ENCODE data around the gene GAN. TPM values are rescaled to one million over a fixed set of nuclear protein-coding genes. Genes with fewer than 3 reads are reported as not detected.

GAN gene
- total RNA-seq, 1 experiment from 2014 or later, result 22.5 TPM

DNA sequence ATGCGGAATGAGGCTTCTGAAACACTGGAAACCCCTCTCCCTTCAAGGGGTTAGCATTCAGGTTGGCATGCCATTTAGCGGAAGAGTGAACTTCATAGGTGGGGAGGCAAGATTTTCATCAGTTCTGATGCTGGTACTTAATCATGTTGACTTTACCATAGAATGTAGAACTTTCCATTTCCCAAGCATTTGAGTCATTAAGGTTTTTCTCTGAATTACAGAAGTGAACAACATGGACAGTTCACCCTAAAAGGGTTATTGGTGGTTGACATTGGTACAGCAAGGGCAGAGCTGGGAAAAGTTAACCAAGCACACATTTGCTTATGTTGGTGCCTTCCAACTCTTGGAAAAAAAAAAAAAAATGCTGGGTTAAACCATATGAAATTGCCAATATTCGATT, 39.1 kb downstream of the GAN start:
- no peak overlapping the region for H3K9ac ChIP-seq (ENCODE audit: low read length)
- H3K4me1 ChIP-seq (ENCODE audit: control insufficient read depth in 1 of 2, insufficient read depth in 2 of 2, low read length in 2 of 2), result no peaks in the 10 kb centered on the region
- no peaks in the 10 kb centered on the region for H3K9me2 ChIP-seq (ENCODE audit: insufficient read depth)
- RAD21 ChIA-PET (ENCODE audit: low non-redundant PET in 1 of 2, low total read pairs in 2 of 2, uncharacterized antibody in 2 of 2, unreplicated experiment in 2 of 2), result no interaction called here
- H3K27me3 ChIP-seq (ENCODE audit: insufficient read depth, low read length), result no peaks in the 10 kb centered on the region
- no peak overlapping the region for H2AFZ ChIP-seq (ENCODE audit: low read depth, low read length, poor library complexity, severe bottlenecking)
- H3K27ac ChIP-seq (ENCODE audit: low read depth, low read length), result no peak overlapping the region
- CTCF ChIA-PET, result no interaction called here
- no peak for DNase-seq (ENCODE audit: low read depth, low spot score)
- H3K36me3 ChIP-seq (ENCODE audit: control insufficient read depth in 1 of 2, insufficient read depth in 2 of 2, low read length in 2 of 2), result peaks cover 5 to 9% of the 10 kb centered on the region in 2 experiments; a peak in 3 of 4 replicates
- H3K79me2 ChIP-seq (ENCODE audit: insufficient read depth, low read length), result peaks cover 11% of the 10 kb centered on the region; the same call in 1 of the 2 replicates
- POLR2A ChIA-PET, result no interaction called here
- no TSS peak for BruUV-seq (replicated peaks)
- H3K4me3 ChIP-seq (replicated peaks in 1 of 2; ENCODE audit: low read depth in 1 of 2, low read length in 2 of 2), result no peak overlapping the region
- intact Hi-C loops (cut with micrococcal nuclease), result no loop called here
- TF ChIP-seq ZNF274 (IDR thresholded peaks at IDR 0.05; ENCODE audit: low read depth, low read length), result no peak
- TF ChIP-seq, protein P1, sequence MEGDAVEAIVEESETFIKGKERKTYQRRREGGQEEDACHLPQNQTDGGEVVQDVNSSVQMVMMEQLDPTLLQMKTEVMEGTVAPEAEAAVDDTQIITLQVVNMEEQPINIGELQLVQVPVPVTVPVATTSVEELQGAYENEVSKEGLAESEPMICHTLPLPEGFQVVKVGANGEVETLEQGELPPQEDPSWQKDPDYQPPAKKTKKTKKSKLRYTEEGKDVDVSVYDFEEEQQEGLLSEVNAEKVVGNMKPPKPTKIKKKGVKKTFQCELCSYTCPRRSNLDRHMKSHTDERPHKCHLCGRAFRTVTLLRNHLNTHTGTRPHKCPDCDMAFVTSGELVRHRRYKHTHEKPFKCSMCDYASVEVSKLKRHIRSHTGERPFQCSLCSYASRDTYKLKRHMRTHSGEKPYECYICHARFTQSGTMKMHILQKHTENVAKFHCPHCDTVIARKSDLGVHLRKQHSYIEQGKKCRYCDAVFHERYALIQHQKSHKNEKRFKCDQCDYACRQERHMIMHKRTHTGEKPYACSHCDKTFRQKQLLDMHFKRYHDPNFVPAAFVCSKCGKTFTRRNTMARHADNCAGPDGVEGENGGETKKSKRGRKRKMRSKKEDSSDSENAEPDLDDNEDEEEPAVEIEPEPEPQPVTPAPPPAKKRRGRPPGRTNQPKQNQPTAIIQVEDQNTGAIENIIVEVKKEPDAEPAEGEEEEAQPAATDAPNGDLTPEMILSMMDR (IDR thresholded peaks at IDR 0.05 in 2 of 3, conservative IDR thresholded peaks at IDR 0.05 in 1 of 3; ENCODE audit: borderline replicate concordance in 1 of 3, insufficient read depth in 1 of 3, low read depth in 2 of 3, low read length in 2 of 3), result no peak
- no peak for TF ChIP-seq MAX (IDR thresholded peaks at IDR 0.05)
- no peak for TF ChIP-seq POLR2A (IDR thresholded peaks at IDR 0.05; ENCODE audit: borderline replicate concordance, extremely low read depth, insufficient read depth, insufficient read length)
- TF ChIP-seq EGR1 (IDR thresholded peaks at IDR 0.05; ENCODE audit: low read depth), result no peak
- TF ChIP-seq SRF (IDR thresholded peaks at IDR 0.05; ENCODE audit: low read depth), result no peak
- TF ChIP-seq FOSL1 (IDR thresholded peaks at IDR 0.05; ENCODE audit: low read depth), result no peak
- H4K20me1 ChIP-seq (ENCODE audit: insufficient read depth), result no peaks in the 10 kb centered on the region
- no peaks in the 10 kb centered on the region for H3K9me3 ChIP-seq (ENCODE audit: control insufficient read depth in 1 of 2, insufficient read depth in 1 of 2, low read depth in 1 of 2, low read length in 2 of 2)
- ATAC-seq, result no peak
- H3K4me2 ChIP-seq (ENCODE audit: low read length), result no peak overlapping the region

DNA sequence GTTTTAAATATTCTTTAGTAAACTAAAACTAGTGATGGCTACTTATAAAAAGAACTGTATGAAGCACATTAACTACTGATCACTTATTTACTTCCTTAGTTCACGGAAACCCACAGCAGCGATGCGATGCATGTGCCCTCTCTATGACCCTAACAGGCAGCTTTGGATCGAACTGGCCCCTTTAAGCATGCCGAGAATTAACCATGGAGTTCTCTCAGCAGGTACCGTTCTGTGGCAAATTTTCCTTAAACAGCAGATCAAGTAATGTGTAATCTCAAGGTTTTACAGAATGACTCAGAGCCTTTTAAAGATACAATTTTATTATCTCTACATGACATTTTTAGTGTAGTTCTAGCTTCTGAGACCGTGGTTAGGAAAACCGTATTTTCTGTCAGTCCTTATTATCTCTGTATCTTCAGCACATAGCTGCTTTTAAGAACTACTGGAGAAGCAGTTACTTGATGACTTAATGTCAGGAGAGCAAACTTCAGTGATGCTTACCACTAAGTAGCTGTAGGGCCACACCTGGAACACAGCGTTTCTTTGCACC, 43.0 kb downstream of the GAN start:
- Histone ChIP-seq H3K4me1 (ENCODE audit: control insufficient read depth in 1 of 2, insufficient read depth in 2 of 2, low read length in 2 of 2) (no peaks in the 10 kb centered on the region), H3K79me2 (ENCODE audit: insufficient read depth, low read length) (no peaks in the 10 kb centered on the region), H3K4me2 (ENCODE audit: low read length) (no peak overlapping the region), H3K36me3 (ENCODE audit: control insufficient read depth in 1 of 2, insufficient read depth in 2 of 2, low read length in 2 of 2) (peaks cover 10 to 15% of the 10 kb centered on the region in 2 experiments; a peak in 3 of 4 replicates), H4K20me1 (ENCODE audit: insufficient read depth) (no peaks in the 10 kb centered on the region), H3K9me3 (ENCODE audit: control insufficient read depth in 1 of 2, insufficient read depth in 1 of 2, low read depth in 1 of 2, low read length in 2 of 2) (no peaks in the 10 kb centered on the region), H3K9ac (ENCODE audit: low read length) (no peak overlapping the region), H2AFZ (ENCODE audit: low read depth, low read length, poor library complexity, severe bottlenecking) (no peak overlapping the region), H3K27ac (ENCODE audit: low read depth, low read length) (no peak overlapping the region), H3K4me3 (replicated peaks in 1 of 2; ENCODE audit: low read depth in 1 of 2, low read length in 2 of 2) (no peak overlapping the region), H3K9me2 (ENCODE audit: insufficient read depth) (no peaks in the 10 kb centered on the region), H3K27me3 (ENCODE audit: insufficient read depth, low read length) (no peaks in the 10 kb centered on the region)
- TF ChIP-seq ZFX (IDR thresholded peaks at IDR 0.05) (no peak), RAD21 (IDR thresholded peaks at IDR 0.05; ENCODE audit: low read depth) (no peak), FOSL1 (IDR thresholded peaks at IDR 0.05; ENCODE audit: low read depth) (no peak), SRF (IDR thresholded peaks at IDR 0.05; ENCODE audit: low read depth) (no peak), EZH2phosphoT487 (IDR thresholded peaks at IDR 0.05; ENCODE audit: borderline replicate concordance) (no peak), ZNF274 (IDR thresholded peaks at IDR 0.05; ENCODE audit: low read depth, low read length) (no peak), SP1 (IDR thresholded peaks at IDR 0.05; ENCODE audit: low read depth) (no peak)
- TF ChIP-seq, protein P2, sequence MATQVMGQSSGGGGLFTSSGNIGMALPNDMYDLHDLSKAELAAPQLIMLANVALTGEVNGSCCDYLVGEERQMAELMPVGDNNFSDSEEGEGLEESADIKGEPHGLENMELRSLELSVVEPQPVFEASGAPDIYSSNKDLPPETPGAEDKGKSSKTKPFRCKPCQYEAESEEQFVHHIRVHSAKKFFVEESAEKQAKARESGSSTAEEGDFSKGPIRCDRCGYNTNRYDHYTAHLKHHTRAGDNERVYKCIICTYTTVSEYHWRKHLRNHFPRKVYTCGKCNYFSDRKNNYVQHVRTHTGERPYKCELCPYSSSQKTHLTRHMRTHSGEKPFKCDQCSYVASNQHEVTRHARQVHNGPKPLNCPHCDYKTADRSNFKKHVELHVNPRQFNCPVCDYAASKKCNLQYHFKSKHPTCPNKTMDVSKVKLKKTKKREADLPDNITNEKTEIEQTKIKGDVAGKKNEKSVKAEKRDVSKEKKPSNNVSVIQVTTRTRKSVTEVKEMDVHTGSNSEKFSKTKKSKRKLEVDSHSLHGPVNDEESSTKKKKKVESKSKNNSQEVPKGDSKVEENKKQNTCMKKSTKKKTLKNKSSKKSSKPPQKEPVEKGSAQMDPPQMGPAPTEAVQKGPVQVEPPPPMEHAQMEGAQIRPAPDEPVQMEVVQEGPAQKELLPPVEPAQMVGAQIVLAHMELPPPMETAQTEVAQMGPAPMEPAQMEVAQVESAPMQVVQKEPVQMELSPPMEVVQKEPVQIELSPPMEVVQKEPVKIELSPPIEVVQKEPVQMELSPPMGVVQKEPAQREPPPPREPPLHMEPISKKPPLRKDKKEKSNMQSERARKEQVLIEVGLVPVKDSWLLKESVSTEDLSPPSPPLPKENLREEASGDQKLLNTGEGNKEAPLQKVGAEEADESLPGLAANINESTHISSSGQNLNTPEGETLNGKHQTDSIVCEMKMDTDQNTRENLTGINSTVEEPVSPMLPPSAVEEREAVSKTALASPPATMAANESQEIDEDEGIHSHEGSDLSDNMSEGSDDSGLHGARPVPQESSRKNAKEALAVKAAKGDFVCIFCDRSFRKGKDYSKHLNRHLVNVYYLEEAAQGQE (IDR thresholded peaks at IDR 0.05; ENCODE audit: low read depth), result no peak
- ChIA-PET CTCF (interaction anchor here (1.1 kb wide), 1 partner anchor 10 kb away, joined by 3 read pairs; no protein-coding TSS in a partner anchor), POLR2A (no interaction called here), RAD21 (ENCODE audit: low non-redundant PET in 1 of 2, low total read pairs in 2 of 2, uncharacterized antibody in 2 of 2, unreplicated experiment in 2 of 2) (no interaction called here)
- DNase-seq (ENCODE audit: low read depth, low spot score) (no peak), ATAC-seq (no peak)
- intact Hi-C loops (cut with micrococcal nuclease), result no loop called here
- no TSS peak for BruUV-seq (replicated peaks)

Data from HCT116 (cell line).